HL-60/S4 treated with phorbol 12-myristate 13-acetate at 8.2 ng/mL for 4 days and 3 days (cell line): Measurements from ENCODE around the gene CCDC184.

ENCODE experiments used
- in situ Hi-C: fragments of 300-500 bp; cut with MboI; formaldehyde crosslinking; loops from 2 replicates; pipeline ENCODE4 v1.15.0; 2022; ENCODE audit warnings: low sequenced_read_pairs

Gene CCDC184

DNA sequence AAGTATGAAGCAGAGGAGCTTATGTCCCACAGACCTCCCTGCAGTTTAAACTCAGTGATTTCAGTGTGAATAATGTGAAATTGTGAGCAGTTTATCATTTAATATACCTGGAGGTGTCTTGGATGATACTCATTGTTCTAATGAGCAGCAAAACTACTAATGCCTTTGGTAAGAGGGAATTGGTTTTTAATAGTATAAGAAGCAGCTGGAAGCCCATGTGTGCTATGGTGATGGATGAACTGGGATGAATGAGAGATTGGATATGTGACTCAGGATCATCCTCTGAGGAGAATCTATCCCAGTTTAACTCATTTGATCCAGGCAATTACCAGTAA is 7.1 kb upstream of the CCDC184 start:
- in situ Hi-C loops = no loop called here

DNA sequence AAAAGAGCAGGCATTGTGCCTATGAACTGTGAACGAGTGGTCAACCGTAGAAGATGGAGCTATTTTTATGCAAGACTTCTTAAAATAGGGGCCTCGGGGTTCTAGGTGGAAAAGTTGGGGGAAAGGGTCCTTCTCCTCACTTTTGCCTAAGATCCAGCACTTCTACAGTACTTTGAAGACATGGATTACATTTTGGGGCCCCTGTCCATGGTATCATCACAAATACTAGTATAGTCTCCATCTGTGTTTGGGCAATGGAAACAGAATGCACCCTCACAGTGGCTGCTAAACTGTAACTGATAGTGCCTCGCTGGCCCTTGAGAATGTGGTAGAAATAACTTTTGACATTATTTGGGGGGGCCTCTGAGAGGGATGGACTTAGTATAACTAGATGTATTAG is 5.5 kb upstream of the CCDC184 start:
- in situ Hi-C loops = no loop called here

DNA sequence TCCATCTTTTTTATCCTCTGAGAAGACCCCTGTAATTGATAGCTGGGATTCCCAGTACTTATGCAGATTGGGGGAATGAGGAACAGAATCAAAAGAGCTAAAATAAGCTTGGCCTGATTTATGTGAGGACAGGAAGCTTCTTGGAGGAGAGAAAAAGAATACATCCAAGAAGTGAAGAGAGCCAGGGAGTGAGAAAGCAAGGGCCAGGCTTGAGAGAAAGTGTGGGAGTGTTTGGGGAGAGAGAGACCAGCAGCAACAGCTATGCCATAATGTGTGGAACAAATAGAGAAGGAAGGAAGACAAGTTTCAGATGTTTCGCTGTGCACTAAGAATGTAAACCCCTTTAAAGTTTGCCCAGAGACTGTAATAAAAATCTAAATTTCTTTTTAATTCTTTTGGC is 4.0 kb upstream of the CCDC184 start:
- in situ Hi-C loops = no loop called here

GRCh38 chr12:48180424-48180823 is 3.0 kb upstream of the CCDC184 start:
- in situ Hi-C loops = no loop called here

DNA sequence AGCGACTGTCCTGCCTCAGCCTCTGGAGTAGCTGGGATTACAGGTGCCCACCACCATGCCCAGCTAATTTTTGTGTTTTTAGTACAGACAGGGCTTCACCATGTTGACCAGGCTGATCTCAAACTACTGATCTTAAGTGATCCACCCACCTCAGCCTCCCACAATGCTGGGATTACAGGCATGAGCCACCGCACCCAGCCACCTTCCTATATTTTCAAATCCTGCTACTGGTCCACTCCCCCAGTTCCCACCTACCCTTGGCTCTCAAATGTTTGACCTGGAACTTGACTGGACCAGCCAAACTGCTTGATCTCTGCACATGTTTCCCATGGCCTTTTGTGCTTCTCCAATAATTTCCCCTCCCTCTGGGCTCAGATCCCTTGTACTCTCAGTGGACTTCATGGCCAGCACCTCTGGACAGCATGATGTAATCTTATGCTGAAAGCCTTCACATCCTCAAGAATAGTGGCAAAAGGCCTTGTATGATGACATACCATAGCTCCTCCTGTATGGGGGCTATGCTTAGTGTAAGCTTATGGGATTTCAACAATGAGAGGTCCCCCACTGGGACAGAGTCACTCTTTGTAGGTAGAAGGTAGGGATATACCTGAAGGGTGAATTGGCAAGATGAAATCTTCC is 2.5 kb upstream of the CCDC184 start:
- in situ Hi-C loops = no loop called here

GRCh38 chr12:48182631-48183030 is 813 bp upstream of the CCDC184 start:
- in situ Hi-C loops = no loop called here

DNA sequence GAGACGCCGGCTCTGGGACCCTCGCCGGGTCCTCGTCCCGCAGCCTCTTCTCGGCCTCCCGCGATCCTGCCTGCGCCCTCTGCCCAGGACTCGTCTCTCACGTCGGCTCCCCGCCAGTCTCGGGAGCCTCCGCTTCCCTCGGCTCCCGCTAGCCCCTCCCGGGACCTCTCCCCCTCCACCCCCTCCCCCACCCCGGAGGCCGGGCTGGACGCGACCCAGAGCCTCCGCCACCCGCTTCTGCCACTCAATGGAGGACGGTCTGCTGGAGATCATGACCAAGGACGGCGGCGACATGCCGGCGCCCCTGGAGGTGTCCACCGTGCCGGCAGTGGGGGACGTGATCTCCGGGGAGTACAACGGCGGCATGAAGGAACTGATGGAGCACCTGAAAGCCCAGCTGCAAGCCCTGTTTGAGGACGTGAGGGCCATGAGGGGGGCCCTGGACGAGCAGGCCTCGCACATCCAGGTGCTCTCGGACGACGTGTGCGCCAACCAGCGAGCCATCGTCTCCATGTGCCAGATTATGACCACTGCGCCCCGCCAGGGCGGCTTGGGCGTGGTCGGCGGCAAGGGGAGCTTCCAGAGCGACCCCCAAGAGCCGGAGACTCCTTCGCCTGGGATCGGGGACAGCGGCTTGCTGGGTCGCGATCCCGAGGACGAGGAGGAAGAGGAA is 568 bp downstream of the CCDC184 start:
- in situ Hi-C loops = no loop called here

DNA sequence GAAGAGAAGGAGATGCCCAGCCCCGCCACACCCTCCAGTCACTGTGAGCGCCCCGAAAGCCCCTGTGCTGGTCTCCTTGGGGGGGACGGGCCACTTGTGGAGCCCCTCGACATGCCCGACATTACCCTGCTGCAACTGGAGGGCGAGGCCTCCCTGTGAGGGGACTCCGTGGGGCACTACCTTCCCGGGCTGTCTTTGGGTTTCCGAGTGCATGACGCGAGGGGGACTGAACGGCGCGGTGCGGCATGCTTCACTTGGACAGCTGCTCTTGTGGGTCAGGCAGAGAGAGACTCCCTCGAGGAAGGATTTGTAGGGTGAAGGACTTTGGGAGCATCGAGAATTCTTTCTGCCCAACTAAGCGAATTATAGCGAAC is 1.1 kb downstream of the CCDC184 start:
- in situ Hi-C loops = no loop called here

GRCh38 chr12:48185181-48185919 is 1.9 kb downstream of the CCDC184 start:
- in situ Hi-C loops = no loop called here

DNA sequence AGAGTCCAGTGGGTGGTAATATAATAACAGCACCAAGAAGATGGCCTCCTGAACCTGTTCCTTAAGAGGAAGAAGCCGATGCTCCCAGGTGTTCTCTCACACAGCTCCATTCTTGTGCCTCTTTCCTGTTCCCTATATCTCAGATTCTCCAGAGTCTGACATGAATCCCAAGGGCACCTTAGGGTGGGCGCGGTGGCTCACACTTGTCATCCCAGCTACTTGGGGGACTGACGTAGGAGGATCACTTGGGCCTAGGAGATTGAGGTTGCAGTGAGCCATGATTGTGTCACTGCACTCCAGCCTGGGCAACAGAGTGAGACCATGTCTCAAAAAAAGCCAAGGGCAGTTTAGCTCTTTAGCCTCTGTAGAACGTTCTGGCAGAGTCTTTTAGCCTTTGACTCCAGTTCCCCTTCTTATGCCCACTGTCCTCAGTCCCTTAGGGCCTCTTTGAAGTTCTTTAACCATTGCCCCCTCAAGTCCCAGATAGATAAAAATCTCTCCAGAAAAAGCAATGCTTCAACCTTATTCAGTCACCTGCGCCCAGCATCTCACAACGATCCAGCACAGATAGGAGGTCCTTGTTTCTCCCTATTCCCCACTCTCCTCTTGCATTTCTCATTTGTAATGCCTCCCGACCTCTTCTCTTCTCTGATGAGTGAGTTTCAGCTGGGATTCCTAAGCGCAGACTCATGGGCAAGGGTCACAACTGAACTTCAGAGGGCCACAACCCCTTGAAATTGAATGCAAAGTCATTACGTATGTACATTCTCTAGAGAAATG is 4.7 kb downstream of the CCDC184 start:
- in situ Hi-C loops = no loop called here

GRCh38 chr12:48189331-48190125 is 6.1 kb downstream of the CCDC184 start:
- in situ Hi-C loops = no loop called here

GRCh38 chr12:48191096-48191495 is 7.7 kb downstream of the CCDC184 start:
- in situ Hi-C loops = no loop called here

- in situ Hi-C loops = no loop called here
Measured at GRCh38 chr12:48192861-48193260, 9.4 kb downstream of the CCDC184 start.

GRCh38 chr12:48193623-48194022 is 10.2 kb downstream of the CCDC184 start:
- in situ Hi-C loops = no loop called here

- in situ Hi-C loops = no loop called here
Measured at GRCh38 chr12:48194799-48195201, 11.4 kb downstream of the CCDC184 start.

DNA sequence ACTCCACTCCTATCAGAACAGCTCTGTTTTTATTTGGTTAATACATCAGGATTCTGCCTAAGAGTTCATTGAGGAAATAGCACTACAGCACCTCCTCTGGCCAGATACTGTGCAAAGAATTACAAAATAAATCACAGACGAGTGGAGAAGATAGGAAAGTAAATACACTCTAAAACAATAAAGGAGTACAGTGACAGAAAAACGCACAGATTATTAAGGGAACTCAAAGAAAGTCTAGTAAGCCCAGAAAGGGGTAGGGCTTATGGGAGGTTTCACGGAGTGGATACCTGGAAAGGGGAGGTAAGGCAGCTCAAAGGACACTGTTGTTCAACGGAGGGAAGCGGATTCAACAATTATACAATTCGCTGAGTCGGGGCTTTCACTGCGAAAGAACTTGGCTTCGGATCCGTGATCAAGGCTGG is 14.1 kb downstream of the CCDC184 start:
- in situ Hi-C loops = no loop called here

- in situ Hi-C loops = no loop called here
Measured at GRCh38 chr12:48197971-48198671, 14.7 kb downstream of the CCDC184 start.

GRCh38 chr12:48198672-48198971 is 15.2 kb downstream of the CCDC184 start:
- in situ Hi-C loops = no loop called here

GRCh38 chr12:48198985-48199384 is 15.5 kb downstream of the CCDC184 start:
- in situ Hi-C loops = no loop called here

DNA sequence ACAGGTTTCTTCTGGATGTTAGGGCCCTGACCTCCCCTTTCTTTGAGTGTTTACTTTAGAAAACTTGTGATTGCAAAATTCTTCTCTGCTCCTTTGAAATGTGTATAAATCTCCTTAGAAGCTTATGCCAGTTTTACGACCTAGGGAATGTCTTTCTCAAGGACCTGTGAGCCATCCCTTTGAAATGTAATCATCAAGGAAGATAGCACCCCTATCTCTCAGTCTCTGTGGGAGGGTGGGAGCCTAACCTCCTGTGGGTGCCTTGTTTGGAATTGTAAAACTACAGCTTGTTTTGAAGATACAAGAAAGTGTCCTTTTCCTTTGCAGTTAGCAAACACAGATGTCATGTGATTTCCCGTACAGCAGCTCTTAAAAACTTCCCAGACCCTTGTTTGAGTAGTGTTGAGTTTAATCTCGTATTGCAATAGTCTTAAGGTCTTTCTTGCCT is 16.4 kb downstream of the CCDC184 start:
- in situ Hi-C loops = no loop called here
